Stimulated activated CD8-positive, alpha-beta memory T cell treated with anti-CD3 and anti-CD28 coated beads, Interleukin-15, amount 100 ng/mL, for 48 hours (primary cell): ENCODE measurements around the gene FOXN3.
A peak's percentile ranks its signal among the peaks of the same experiment; 100 is the strongest.

Experiments
- DNase-seq, 2 donors: peaks; one replicate each; pipeline ENCODE4 v3.0.0-alpha.2; 2020; ENCODE audit warnings: low read depth in 2 of 2

FOXN3 gene

GRCh38 chr14:89432226-89432625, 15.2 kb upstream of the FOXN3 start:
- DNase-seq, result no peak

- peak in 1 of 2 donors; percentile 45 for DNase-seq
Measured at GRCh38 chr14:89430391-89431236, 13.6 kb upstream of the FOXN3 start.

DNA sequence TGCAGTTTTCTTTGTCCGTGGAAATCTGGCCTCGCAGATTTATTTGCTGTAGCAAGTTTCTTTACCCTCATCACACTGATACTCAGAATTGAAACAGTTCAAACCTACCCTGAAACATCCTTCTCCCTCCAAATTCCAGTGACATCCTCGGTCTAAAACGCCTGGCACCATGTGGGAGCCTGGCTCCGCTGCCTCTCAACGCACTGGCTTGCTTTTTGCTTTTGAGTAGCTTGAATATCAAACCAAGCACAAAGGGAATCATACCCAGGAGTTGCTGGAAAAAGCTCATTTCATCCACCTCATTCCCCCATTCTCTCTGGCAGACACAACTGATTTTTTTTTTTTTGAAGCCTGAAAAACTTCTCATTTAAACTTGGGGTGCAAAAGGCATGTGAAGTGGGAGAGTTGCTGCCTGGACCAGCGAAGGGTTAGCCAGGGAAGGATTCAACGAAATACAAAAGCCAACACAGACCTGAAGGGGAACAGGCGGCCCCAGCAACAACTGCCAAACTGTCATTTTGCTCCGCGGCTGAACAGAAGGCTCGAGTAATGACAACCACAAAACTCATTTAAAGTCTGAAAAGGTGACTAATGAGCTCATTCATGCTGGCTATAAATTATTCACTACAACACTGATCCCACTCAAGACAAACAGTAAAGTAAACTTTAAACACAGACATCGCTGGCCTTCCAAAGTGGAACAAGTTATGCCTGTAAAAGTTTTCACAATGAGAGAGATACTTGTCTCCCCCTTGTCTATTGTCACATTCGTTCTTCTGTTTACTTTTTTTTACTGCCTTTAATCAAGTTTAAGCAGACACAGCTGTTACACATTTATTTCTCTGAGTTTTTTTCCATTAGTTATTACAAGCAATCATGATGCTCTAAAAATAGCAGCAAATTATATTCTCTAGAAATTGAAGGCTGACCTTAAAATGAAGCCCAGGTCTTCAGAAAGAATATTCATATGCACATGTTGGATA, 12.5 kb upstream of the FOXN3 start:
- DNase-seq, result peak; percentile 58 to 62

- no peak for DNase-seq
Measured at GRCh38 chr14:89428546-89429198, 11.6 kb upstream of the FOXN3 start.

- DNase-seq, result no peak
Measured at GRCh38 chr14:89428173-89428523, 11.1 kb upstream of the FOXN3 start.

- DNase-seq, result no peak
Measured at GRCh38 chr14:89427426-89428172, 10.6 kb upstream of the FOXN3 start.

DNA sequence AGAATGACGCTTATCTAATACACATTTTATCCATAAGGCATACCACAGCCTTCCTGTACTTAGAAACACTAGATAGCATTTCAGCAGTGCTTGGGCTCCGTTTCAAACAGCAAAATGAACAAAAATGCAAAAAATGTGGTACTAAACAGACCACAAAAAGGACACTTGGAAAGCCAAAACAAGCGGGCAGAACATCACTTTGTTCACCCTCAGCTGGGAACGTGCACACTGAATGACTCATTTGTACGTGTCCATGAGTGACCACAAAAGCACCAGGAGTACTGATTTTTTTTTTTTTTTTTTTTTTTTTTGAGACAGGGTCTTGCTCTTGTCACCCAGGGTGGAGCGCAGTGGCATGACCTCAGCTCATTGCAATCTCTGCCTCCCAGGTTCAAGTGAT, 8.9 kb upstream of the FOXN3 start:
- peak in 1 of 2 donors; percentile 38 for DNase-seq

DNA sequence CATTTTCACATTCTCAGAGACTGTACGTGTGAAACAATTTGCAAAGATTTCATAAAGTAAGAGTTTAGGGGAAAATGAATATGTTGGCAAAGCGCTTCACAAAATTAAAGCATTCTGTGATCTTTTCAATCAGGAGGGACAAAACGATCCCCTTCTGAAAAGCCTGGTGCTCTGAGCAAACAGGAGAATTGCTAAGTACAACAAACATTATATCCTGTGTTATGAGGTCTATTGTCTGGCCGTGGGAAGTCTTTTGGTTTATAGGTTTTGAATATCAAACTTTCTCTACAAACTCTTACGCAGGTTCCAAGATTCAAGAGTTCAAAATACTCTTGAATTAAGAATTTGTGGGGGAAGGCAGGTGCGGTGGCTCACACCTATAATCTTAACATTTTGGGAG, 7.2 kb upstream of the FOXN3 start:
- DNase-seq, result no peak

GRCh38 chr14:89422952-89423345, 5.9 kb upstream of the FOXN3 start:
- no peak for DNase-seq

DNA sequence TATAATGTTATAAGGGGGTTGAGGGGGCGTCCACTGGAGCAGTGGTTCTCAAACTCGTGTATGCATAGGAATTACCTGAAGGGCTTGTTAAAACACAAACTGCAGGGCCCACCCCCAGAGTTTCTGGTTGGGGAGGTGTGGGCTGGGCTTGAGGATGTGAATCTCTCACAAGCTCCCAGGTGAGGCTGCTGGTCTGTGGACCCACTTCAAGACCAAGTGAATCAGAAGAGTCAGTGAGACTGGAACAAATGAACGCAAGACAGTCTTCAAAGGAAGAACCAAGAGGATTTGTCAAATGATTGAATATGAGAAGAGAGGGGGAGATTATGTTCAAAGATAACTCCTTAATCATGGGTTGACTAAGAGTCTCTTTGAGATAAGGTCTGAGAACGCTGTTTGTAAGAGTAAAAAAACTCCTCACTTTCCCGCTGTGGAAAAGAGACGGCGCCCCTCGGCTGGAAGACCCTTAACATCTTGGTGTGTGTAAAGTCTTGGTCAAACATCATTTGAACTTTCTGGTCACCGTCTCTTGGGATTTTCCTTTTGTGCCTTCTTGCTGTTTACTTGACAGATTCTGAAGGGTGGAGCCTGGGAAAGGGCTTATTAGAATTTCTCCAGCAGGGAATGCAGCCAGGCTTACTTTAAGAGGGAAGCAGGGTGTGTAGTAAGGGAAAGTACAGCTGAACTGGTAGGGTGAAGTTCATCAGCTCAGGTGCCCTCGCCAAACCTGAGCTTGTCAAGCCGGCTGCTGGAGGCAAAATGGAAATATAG, 5.3 kb upstream of the FOXN3 start:
- peak in 1 of 2 donors; percentile 64 for DNase-seq

GRCh38 chr14:89420502-89420901, 3.5 kb upstream of the FOXN3 start:
- DNase-seq, result no peak

GRCh38 chr14:89419973-89420482, 3.0 kb upstream of the FOXN3 start:
- no peak for DNase-seq

DNA sequence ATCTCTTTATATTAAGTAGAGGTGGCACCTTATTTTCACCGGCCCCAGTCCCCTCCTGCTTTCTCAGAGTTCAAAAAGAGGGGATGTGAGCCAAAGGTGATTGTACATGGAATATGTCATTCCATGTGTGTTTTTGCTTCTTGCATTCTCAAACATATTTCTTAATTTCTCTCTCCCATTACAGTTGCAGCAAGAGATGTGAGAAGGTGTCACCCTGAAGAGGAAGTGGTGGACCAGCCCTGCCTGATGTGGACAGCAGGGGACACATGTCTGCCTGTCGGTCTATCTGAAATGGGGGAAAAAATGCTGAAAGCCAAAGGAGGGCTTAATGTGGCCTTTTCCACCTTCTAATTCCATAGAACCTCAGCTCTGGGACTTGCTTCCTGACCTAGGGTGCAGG, 1.9 kb upstream of the FOXN3 start:
- DNase-seq, result no peak

DNA sequence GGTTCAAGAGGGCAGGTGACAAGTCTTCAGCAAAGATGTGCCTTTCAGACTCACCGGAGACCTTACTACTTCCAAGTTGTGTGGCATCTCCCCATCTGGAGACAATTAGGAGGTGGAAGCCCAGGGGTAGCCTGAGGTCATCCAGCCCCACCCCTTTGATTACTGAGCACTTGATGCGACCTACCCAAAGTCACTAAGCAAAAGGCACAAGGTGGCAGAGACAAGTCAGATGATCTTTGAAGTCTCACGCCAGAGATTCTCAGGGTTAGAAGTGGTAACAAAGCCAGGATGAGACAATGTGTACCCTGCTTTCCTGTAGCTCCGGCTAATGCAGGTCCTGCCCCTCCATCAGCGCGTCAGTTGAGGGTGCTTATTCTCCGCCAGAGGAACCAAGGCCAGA, 1.4 kb upstream of the FOXN3 start:
- no peak for DNase-seq

DNA sequence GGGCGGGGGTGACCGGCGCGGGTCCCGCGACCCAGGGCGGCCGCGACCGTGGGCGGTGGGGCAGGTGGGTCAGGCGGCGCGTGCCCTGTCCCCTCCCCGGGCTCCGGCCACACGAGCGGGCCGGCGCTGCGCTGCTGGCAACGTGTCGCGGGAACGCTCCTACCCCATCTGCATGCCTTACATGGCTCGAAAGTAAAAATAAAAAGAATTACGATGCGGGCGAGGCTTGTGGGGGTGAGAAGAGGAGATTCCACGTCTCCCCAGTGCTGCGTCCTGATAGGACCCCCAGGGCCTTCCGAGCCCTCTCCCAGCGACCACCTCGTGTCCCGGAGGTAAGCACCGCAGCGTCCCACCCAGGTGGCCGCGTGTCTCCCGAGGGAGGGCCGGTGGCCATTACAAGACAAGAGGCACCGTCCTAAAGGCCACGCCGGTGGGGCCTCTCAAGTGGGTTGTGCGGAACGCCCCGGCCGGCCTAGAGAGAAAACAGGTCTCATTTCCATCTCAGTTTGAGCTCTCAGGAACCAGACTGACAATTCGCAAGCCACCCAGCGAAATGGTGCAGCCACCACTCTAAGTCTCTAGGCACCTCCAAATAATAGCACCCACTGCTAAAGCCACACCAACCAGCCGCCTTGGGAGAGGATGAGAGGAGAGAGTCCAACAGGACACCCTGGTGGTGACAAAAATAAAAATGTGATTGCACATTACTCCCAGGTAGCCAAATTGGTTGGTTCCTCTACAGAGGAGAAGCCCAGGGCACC, 612 bp upstream of the FOXN3 start:
- DNase-seq, result no peak

- DNase-seq, result peak; percentile 96 to 97
Measured at GRCh38 chr14:89416002-89416995, 734 bp downstream of the FOXN3 start.

GRCh38 chr14:89415159-89415558, 1.9 kb downstream of the FOXN3 start:
- DNase-seq, result no peak

DNA sequence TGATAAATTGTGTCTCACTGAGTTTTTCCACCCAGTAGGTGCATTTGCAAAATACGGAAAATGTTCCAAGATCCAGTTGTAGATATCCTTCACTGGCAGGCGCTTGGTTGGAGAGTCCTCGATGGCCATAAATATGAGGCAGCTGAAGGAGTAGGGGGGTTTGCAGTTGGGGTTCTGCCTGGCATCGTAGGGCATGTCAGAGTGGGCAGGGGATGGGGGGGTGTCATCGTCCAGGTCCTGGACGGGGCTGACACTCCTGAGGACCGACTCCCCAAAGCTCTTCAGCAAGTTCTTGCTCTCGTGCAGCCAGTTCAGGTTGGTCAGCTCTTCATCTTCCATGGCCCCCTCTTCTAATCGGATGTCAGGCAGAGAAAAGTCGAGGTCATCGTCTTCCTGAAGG, 5.1 kb downstream of the FOXN3 start:
- DNase-seq, result no peak
